Fibroblast of pulmonary artery (primary cell): ENCODE results near the gene FCHO2.

Experiments
- DNase-seq: peaks from one replicate; pipeline ENCODE4 v3.0.0-alpha.2; 2010; ENCODE audit warnings: low read depth
- H3K4me3 ChIP-seq: replicated peaks from 2 replicates; pipeline ENCODE4 v1.5.1; 2011; ENCODE audit warnings: low read depth, mild to moderate bottlenecking, control low read depth, low read length, moderate library complexity
- TF ChIP-seq, protein P1 (sequence below): IDR thresholded peaks from 2 replicates; pipeline ENCODE4 v1.5.1; 2011; ENCODE audit warnings: mild to moderate bottlenecking, control low read depth, low read length, inconsistent platforms; ENCODE audit errors: missing control alignments

The FCHO2 gene

DNA sequence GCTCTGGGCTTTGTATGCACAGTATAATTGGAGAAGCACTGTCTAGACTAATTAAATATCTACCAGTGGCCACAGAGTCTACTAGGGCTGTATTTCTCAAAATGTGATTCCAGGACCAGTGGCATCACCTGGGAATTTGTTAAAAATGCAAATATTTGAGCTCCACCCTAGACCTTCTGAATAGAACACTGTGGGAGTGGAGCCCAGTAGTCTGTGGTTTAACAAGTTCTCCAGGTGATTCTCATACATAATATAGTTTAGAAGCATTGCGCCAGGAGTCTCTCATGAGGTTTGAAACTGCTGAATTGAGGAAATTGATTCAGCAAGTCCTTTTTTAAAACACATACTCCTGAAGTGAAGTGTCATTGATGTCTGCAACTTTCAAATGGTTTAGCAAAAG is 74.7 kb downstream of the FCHO2 start:
- H3K4me3 ChIP-seq: no peak overlapping the region
- TF ChIP-seq, protein P1, sequence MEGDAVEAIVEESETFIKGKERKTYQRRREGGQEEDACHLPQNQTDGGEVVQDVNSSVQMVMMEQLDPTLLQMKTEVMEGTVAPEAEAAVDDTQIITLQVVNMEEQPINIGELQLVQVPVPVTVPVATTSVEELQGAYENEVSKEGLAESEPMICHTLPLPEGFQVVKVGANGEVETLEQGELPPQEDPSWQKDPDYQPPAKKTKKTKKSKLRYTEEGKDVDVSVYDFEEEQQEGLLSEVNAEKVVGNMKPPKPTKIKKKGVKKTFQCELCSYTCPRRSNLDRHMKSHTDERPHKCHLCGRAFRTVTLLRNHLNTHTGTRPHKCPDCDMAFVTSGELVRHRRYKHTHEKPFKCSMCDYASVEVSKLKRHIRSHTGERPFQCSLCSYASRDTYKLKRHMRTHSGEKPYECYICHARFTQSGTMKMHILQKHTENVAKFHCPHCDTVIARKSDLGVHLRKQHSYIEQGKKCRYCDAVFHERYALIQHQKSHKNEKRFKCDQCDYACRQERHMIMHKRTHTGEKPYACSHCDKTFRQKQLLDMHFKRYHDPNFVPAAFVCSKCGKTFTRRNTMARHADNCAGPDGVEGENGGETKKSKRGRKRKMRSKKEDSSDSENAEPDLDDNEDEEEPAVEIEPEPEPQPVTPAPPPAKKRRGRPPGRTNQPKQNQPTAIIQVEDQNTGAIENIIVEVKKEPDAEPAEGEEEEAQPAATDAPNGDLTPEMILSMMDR: no peak
- no peak for DNase-seq

DNA sequence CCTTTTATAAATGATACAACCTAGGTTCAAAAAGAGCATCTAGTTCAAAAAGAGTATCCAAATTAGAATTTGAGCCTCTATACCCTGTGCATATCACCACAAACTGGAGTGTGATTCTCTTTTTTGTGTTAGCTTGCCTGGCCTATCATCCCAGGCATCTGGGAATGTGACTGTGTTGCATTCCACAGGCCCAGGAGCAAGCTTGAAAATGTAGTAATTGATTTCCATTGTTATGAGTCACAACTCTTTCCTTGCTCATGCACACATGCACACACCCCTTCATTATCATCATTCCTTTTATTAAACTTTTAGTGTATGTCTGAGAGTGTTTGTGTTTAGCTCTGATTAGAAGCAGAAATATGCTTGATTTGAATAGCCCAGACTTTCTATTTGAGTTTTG is 75.2 kb downstream of the FCHO2 start:
- DNase-seq: peak; percentile 82
- no peak overlapping the region for H3K4me3 ChIP-seq
- TF ChIP-seq, protein P1: no peak

DNA sequence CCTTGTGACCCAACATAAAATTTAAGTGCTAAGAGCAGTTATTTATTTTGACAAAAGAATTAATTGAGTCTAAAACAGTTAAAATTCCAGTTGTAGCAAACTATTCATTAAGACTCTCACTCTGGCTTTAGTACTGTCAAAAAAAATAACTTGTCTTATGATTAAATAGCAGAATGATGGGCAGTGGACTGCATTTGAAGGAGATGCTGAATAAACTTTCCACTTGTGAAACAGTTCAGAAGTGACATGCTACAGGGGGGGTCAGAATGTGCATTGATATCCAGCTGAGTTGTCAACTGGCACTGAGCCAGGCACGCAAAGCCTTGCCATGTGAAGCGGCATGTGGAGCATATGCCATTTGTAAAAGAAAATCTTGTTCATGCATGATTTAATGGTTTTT is 76.0 kb downstream of the FCHO2 start:
- H3K4me3 ChIP-seq: no peak overlapping the region
- TF ChIP-seq, protein P1: no peak
- DNase-seq: peak; percentile 83

DNA sequence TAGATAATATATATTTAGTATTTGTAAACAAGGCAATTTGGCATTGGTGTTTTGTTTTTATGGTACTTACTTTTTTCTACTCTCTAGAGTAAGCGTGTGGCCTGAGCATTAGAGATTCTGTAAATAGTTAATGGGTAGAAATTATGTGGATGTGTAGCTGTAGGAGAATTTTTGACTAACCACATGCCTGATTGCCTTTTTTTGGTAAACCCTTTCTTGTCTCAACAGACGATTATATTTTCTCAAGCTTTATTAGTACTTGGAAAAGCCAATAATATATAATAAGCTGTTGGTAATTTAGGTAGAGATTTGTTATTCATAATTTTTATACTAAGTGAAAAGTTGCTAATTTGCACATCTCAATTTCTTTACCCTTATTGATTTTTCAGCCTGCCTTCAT is 76.8 kb downstream of the FCHO2 start:
- TF ChIP-seq, protein P1: no peak
- no peak overlapping the region for H3K4me3 ChIP-seq
- DNase-seq: no peak

DNA sequence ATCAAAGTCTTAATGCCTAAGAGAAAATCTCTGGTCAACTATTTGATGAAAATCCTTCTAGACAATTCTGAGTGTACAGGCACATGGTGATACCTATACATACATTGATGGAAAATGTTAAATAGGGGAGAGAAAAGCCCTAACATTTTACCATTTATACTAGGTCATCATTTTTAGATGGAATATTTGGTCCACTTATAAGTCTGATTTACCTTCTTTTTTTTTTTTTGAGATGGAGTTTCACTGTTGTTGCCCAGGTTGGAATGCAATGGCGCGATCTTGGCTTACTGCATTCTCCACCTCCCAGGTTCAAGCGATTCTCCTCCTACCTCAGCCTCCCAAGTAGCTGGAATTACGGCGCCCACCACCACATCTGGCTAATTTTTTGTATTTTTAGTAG is 81.7 kb downstream of the FCHO2 start:
- H3K4me3 ChIP-seq: no peak overlapping the region
- TF ChIP-seq, protein P1: no peak
- DNase-seq: no peak

DNA sequence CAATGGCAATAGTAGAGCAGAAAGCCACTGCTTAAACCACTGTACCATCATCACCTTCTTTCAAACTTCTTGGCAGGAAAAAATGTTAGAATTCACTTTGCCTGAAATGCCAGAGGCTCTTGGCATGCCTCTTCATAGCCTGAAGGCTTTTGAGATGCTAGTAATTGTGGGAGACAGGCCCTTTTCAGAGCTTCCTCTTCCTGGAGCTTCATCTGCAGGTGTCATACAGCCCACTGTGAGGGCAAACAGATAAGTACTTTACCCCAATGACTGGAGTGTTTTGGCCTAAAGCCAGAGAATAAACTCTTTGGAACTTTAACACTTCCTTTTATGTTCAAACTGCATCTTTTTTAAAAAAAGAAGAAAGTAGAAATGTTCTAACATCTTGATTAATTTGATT is 83.2 kb downstream of the FCHO2 start:
- TF ChIP-seq, protein P1: no peak
- DNase-seq: no peak
- H3K4me3 ChIP-seq: no peak overlapping the region

DNA sequence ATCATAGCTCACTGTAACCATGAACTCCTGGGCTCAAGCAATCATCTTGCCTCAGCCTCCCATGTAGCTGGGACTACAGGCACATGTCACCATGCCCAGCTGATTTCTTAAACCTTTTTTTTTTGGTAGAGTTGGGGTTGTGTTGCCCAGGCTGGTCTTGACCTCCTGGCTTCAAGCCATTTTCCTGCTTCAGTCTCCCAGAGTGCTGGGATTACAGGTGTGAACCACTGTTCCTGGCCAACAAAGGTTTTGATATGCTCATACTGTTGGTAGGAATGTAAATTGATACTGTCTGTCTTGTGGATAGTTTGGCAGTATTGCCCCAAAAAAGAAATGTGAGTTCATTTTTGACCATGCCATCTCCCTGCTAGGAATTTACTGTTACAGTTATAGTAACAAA is 87.2 kb downstream of the FCHO2 start:
- TF ChIP-seq, protein P1: no peak

More for the DNA sequence above, 87.2 kb downstream of the FCHO2 start:
- DNase-seq: no peak
- H3K4me3 ChIP-seq: no peak overlapping the region
